Epithelial cell of esophagus (primary cell): ENCODE measurements around the gene GAN.

ENCODE experiments used
- DNase-seq: peaks from one replicate; pipeline ENCODE4 v3.0.0; 2010; ENCODE audit warnings: low read depth
- H3K4me3 ChIP-seq: 2 replicates; pipeline ENCODE4 v1.5.1; 2011; ENCODE audit warnings: mild to moderate bottlenecking, low read length, control low read depth
- CTCF ChIP-seq: IDR thresholded peaks from 2 replicates; pipeline ENCODE4 v1.5.1; 2011; ENCODE audit warnings: low read depth, mild to moderate bottlenecking, low read length, control low read depth, inconsistent platforms; ENCODE audit not compliant: insufficient read depth; ENCODE audit errors: missing control alignments

The GAN gene

GRCh38 chr16:81349608-81350305, 35.0 kb downstream of the GAN start:
- no peak overlapping the region for H3K4me3 ChIP-seq
- TF ChIP-seq CTCF, result no peak
- no peak for DNase-seq

DNA sequence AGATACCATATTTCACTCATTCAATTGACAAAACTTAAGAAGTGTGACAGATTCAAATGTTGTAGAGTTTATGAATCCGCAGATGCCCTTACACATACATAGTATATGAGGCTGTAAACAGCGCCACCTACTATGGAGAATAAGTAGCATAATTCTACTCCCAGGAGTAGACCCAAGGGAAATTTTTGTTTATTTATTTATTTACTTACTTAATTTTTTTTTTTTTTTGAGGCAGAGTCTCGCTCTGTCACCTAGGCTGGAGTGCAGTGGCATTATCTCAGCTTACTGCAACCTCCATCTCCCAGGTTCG, 35.5 kb downstream of the GAN start:
- peak; percentile 27 for TF ChIP-seq CTCF
- no peak overlapping the region for H3K4me3 ChIP-seq
- peak; percentile 38 for DNase-seq

DNA sequence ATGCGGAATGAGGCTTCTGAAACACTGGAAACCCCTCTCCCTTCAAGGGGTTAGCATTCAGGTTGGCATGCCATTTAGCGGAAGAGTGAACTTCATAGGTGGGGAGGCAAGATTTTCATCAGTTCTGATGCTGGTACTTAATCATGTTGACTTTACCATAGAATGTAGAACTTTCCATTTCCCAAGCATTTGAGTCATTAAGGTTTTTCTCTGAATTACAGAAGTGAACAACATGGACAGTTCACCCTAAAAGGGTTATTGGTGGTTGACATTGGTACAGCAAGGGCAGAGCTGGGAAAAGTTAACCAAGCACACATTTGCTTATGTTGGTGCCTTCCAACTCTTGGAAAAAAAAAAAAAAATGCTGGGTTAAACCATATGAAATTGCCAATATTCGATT, 39.1 kb downstream of the GAN start:
- no peak for DNase-seq
- no peak overlapping the region for H3K4me3 ChIP-seq
- TF ChIP-seq CTCF, result no peak

GRCh38 chr16:81357711-81358260, 43.0 kb downstream of the GAN start:
- no peak overlapping the region for H3K4me3 ChIP-seq
- DNase-seq, result no peak
- TF ChIP-seq CTCF, result no peak

DNA sequence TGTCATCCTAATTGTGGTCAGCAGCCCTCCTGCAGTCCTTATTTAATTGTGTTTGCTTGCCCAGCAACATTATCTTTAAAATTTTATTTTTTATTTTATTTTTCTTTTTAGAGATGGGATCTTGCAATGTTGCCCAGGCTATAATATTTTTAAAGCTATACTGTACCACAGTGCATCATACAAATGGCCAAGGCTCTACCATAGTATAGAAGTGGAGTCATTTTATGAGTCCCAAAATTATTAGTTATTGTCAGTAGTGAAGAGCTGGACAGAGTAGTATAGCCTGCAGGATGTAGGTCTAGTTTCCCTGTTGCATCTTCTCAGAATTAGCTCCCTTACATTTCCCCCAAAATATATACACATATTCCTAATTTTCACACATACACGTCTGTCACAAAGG, 44.1 kb downstream of the GAN start:
- TF ChIP-seq CTCF, result no peak
- no peak for DNase-seq
- no peak overlapping the region for H3K4me3 ChIP-seq

GRCh38 chr16:81360135-81360534, 45.4 kb downstream of the GAN start:
- DNase-seq, result no peak
- no peak for TF ChIP-seq CTCF
- no peak overlapping the region for H3K4me3 ChIP-seq

- DNase-seq, result no peak
- TF ChIP-seq CTCF, result no peak
- H3K4me3 ChIP-seq, result no peak overlapping the region
Measured at GRCh38 chr16:81365731-81366130, 51.0 kb downstream of the GAN start.
